Duodenal mucosa (tissue), 2 donors: ENCODE results near the gene NOP16.

Experiments
- H3K27ac ChIP-seq: one replicate; pipeline ENCODE4 v1.7.0; 2013; ENCODE audit warnings: low read depth, low read length
- H3K27me3 ChIP-seq, 2 donors: one replicate each; pipeline ENCODE4 v1.7.0; 2013; ENCODE audit warnings: low read length in 2 of 2, control low read depth in 1 of 2; ENCODE audit not compliant: insufficient read depth in 2 of 2, control insufficient read depth in 1 of 2
- H3K36me3 ChIP-seq, 2 donors: one replicate each; pipeline ENCODE4 v1.7.0; 2013; ENCODE audit warnings: low read length in 2 of 2, control low read depth in 1 of 2; ENCODE audit not compliant: insufficient read depth in 2 of 2, control insufficient read depth in 1 of 2
- H3K4me1 ChIP-seq, 2 donors: one replicate each; pipeline ENCODE4 v1.7.0; 2013; ENCODE audit warnings: low read length in 2 of 2, control low read depth in 1 of 2; ENCODE audit not compliant: insufficient read depth in 2 of 2, control insufficient read depth in 1 of 2
- H3K4me3 ChIP-seq, 2 donors: one replicate each; pipeline ENCODE4 v1.7.0; 2013; ENCODE audit warnings: low read length in 2 of 2, low read depth in 1 of 2
- H3K9ac ChIP-seq, 2 donors: one replicate each; pipeline ENCODE4 v1.7.0; 2013; ENCODE audit warnings: low read length in 2 of 2, low read depth in 1 of 2
- H3K9me3 ChIP-seq, 2 donors: one replicate each; pipeline ENCODE4 v1.7.0; 2013; ENCODE audit warnings: low read length in 2 of 2, control low read depth in 1 of 2; ENCODE audit not compliant: control insufficient read depth in 1 of 2

The NOP16 gene

GRCh38 chr5:176388003-176388443 is 375 bp downstream of the NOP16 start:
- H3K36me3 ChIP-seq, result peaks cover 22 to 51% of the 10 kb centered on the region in 2 donors
- no peaks in the 10 kb centered on the region for H3K9me3 ChIP-seq
- no peaks in the 10 kb centered on the region for H3K27me3 ChIP-seq
- H3K9ac ChIP-seq, result peak overlapping the region; percentile 94 to 98
- H3K27ac ChIP-seq, result no peak overlapping the region
- peaks cover 16 to 26% of the 10 kb centered on the region in 2 donors for H3K4me1 ChIP-seq
- peak overlapping the region; percentile 89 to 99 for H3K4me3 ChIP-seq

GRCh38 chr5:176387384-176387925 is 943 bp downstream of the NOP16 start:
- Histone ChIP-seq H3K4me1 (peaks cover 16 to 26% of the 10 kb centered on the region in 2 donors), H3K27ac (no peak overlapping the region), H3K9ac (peak overlapping the region; percentile 94 to 98), H3K36me3 (peaks cover 18 to 51% of the 10 kb centered on the region in 2 donors), H3K4me3 (peak overlapping the region; percentile 89 to 99), H3K27me3 (no peaks in the 10 kb centered on the region), H3K9me3 (no peaks in the 10 kb centered on the region)

- Histone ChIP-seq H3K9ac (no peak overlapping the region), H3K27me3 (no peaks in the 10 kb centered on the region), H3K36me3 (peaks cover 25 to 50% of the 10 kb centered on the region in 2 donors), H3K4me1 (peaks cover 16 to 26% of the 10 kb centered on the region in 2 donors), H3K9me3 (no peaks in the 10 kb centered on the region), H3K4me3 (peak overlapping the region in 1 of 2 donors; percentile 89), H3K27ac (no peak overlapping the region)
Observed at GRCh38 chr5:176386491-176386890, 1.9 kb downstream of the NOP16 start.

DNA sequence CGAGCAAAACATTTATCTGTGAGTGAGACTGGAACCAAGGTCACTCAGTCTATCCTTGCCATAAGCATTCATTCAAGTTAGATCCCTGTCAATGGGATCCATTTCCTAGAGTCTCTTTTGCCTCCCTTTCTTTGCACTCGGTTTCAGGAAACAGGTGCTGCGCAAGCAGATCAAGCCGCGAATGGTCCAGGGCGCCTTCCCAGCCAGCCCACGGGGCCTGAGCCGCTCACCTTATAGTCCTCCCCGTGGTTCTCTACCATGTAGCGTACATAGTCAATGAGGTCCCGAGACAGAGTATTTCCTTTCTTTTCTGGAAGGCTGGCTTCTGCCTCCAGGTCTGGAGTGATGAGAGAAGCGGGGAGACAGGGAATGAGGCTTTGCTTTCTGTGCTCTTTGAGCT is 3.4 kb downstream of the NOP16 start:
- H3K4me3 ChIP-seq, result no peak overlapping the region
- H3K27me3 ChIP-seq, result no peaks in the 10 kb centered on the region
- peaks cover 16 to 21% of the 10 kb centered on the region in 2 donors for H3K4me1 ChIP-seq
- no peak overlapping the region for H3K27ac ChIP-seq
- H3K36me3 ChIP-seq, result peaks cover 21 to 48% of the 10 kb centered on the region in 2 donors
- H3K9ac ChIP-seq, result no peak overlapping the region
- no peaks in the 10 kb centered on the region for H3K9me3 ChIP-seq

DNA sequence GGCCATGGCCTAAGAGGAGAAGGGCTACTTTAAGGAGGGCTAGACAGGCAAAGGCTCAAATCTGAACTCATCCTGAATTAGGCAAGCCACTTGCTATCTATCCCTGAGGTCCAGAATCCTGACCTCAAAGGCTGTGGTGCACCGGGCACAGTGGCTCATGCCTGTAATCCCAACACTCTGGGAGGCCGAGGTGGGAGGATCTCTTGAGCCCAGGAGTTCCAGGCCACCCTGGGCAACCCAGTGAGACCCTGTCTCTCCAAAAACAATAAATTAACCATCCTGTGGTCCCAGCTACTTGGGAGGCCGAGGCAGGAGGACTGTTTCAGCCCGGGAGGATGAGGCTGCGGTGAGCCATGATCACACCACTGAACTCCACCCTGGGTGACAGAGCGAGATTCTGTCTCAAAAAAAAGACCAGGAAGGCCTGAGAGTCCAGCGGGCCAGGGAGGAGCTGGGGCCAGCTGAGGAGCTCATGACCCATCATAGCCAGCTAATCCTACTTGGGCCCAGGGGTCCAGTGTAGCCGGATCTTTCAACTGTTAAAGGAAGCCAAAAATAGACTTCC is 4.0 kb downstream of the NOP16 start:
- no peak overlapping the region for H3K27ac ChIP-seq
- peaks cover 21 to 48% of the 10 kb centered on the region in 2 donors for H3K36me3 ChIP-seq
- H3K27me3 ChIP-seq, result no peaks in the 10 kb centered on the region
- no peaks in the 10 kb centered on the region for H3K9me3 ChIP-seq
- no peak overlapping the region for H3K9ac ChIP-seq
- H3K4me3 ChIP-seq, result no peak overlapping the region
- H3K4me1 ChIP-seq, result peaks cover 16 to 17% of the 10 kb centered on the region in 2 donors

- no peak overlapping the region for H3K4me3 ChIP-seq
- no peak overlapping the region for H3K27ac ChIP-seq
- no peaks in the 10 kb centered on the region for H3K9me3 ChIP-seq
- peaks cover 16% of the 10 kb centered on the region in 2 donors for H3K4me1 ChIP-seq
- no peaks in the 10 kb centered on the region for H3K27me3 ChIP-seq
- H3K36me3 ChIP-seq, result peaks cover 21 to 48% of the 10 kb centered on the region in 2 donors
- no peak overlapping the region for H3K9ac ChIP-seq
Observed at GRCh38 chr5:176383961-176384360, 4.4 kb downstream of the NOP16 start.

DNA sequence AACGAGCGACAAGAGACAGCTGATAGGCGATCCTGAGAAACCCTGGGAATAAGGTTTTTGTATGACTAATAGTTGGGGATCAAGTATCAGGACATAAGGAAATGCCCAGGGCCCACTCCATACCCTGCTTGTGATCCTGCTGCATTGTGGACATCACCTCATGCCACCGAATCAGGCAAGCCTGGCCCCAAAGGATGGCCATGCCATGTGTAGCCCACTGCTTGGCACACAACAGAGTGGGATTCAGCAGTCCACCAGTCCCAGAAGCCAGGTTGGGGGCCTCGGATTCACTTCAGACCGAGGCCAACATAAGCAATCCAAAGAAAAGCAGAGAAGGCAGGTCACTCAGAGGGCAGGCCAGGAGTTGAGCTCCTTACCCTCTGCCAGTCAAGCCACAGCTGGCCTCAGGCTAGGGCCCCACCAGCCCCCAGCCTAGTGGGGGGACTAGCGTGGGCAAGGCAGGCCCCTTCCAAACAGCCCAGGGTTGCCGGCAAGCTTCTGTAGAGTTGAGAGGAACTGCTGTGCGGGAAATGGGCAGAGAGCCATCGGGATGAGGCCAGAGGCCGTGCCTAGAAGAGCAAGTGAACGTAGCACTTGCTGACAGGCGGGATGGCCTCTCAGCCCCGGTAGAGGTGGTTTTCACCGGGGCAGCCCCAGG is 5.0 kb downstream of the NOP16 start:
- Histone ChIP-seq H3K36me3 (peaks cover 21 to 48% of the 10 kb centered on the region in 2 donors), H3K4me1 (peaks cover 16% of the 10 kb centered on the region in 2 donors), H3K4me3 (no peak overlapping the region), H3K27me3 (no peaks in the 10 kb centered on the region), H3K9ac (no peak overlapping the region), H3K27ac (no peak overlapping the region), H3K9me3 (no peaks in the 10 kb centered on the region)

DNA sequence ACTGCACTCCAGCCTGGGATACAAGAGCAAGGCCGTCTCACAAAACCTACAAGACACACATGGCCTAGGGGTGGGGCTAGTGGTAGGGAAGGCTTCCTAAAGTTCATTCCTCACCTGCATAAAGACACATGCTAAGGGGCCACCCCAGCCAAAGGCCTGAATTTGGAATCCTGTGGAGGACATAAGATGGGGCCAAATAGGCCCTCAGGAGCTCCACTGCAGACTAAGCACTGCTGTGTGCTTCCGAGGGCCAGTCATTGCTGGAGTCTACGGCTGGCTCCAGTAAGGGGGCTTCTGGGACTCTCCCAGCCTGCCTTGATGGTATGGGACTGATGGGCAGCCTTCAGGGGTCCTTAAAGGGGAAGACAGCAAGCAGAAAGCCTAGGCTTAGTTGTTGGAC is 5.7 kb downstream of the NOP16 start:
- H3K9me3 ChIP-seq, result no peaks in the 10 kb centered on the region
- H3K27me3 ChIP-seq, result no peaks in the 10 kb centered on the region
- H3K4me3 ChIP-seq, result no peak overlapping the region
- H3K36me3 ChIP-seq, result peaks cover 21 to 48% of the 10 kb centered on the region in 2 donors
- H3K27ac ChIP-seq, result no peak overlapping the region
- no peak overlapping the region for H3K9ac ChIP-seq
- H3K4me1 ChIP-seq, result peaks cover 11 to 14% of the 10 kb centered on the region in 2 donors

- no peaks in the 10 kb centered on the region for H3K27me3 ChIP-seq
- H3K4me1 ChIP-seq, result peaks cover 4 to 7% of the 10 kb centered on the region in 2 donors
- peaks cover 21 to 48% of the 10 kb centered on the region in 2 donors for H3K36me3 ChIP-seq
- no peak overlapping the region for H3K27ac ChIP-seq
- no peaks in the 10 kb centered on the region for H3K9me3 ChIP-seq
- no peak overlapping the region for H3K9ac ChIP-seq
- no peak overlapping the region for H3K4me3 ChIP-seq
Observed at GRCh38 chr5:176381979-176382378, 6.4 kb downstream of the NOP16 start.

GRCh38 chr5:176381423-176381822 is 7.0 kb downstream of the NOP16 start:
- no peak overlapping the region for H3K9ac ChIP-seq
- peaks cover 21 to 48% of the 10 kb centered on the region in 2 donors for H3K36me3 ChIP-seq
- no peaks in the 10 kb centered on the region for H3K9me3 ChIP-seq
- H3K27me3 ChIP-seq, result no peaks in the 10 kb centered on the region
- H3K27ac ChIP-seq, result no peak overlapping the region
- H3K4me1 ChIP-seq, result peaks cover under 1 to 1% of the 10 kb centered on the region in 2 donors
- H3K4me3 ChIP-seq, result no peak overlapping the region
